Natural killer cell treated with Interleukin-12 subunit alpha and Interleukin-12 subunit beta and Interleukin-15 and Interleukin-18, amount 100 ng/mL, for 72 hours (primary cell): ENCODE results near the gene ACCSL. TPM values are rescaled to one million over a fixed set of nuclear protein-coding genes. Genes with fewer than 3 reads are reported as not detected.

Experiments used
- ATAC-seq, 2 donors: fragments of 150-1000 bp; cut with Tn5 transposase in 1 of 2; sonication (Bioruptor Pico), chemical (Tn5 transposase) in 1 of 2; 2 replicates each; pipeline ENCODE4 v1.10.0; 2021
- DNase-seq: peaks from one replicate; pipeline ENCODE4 v3.0.0; 2022; ENCODE audit warnings: low spot score
- H3K27ac Mint-ChIP-seq, 2 donors: 1 replicate in 1 of 2; 2 replicates in 1 of 2; pipeline ENCODE4 v1.8.0; 2022; ENCODE audit warnings: mixed read lengths in 2 of 2, mild to moderate bottlenecking in 1 of 2, moderate library complexity in 1 of 2
- H3K27me3 Mint-ChIP-seq, 2 donors: 1 replicate in 1 of 2; 2 replicates in 1 of 2; pipeline ENCODE4 v1.8.0; 2022; ENCODE audit warnings: mixed read lengths in 2 of 2
- H3K36me3 Mint-ChIP-seq: one replicate; pipeline ENCODE4 v1.8.0; 2022; ENCODE audit warnings: mixed read lengths
- H3K4me1 Mint-ChIP-seq, 2 donors: 1 replicate in 1 of 2; 2 replicates in 1 of 2; pipeline ENCODE4 v1.8.0; 2022; ENCODE audit warnings: low read depth in 2 of 2, mixed read lengths in 2 of 2, mild to moderate bottlenecking in 1 of 2
- H3K4me3 Mint-ChIP-seq: one replicate; pipeline ENCODE4 v1.8.0; 2022; ENCODE audit warnings: mixed read lengths
- H3K9me3 Mint-ChIP-seq: 2 replicates; pipeline ENCODE4 v1.8.0; 2022; ENCODE audit warnings: mixed read lengths
- total RNA-seq, 2 donors: library from RNA; stranded (reverse); gene quantifications; one replicate each; pipeline ENCODE4 v1.2.3, GENCODE V29; 2022

Gene ACCSL
- total RNA-seq: not detected

DNA sequence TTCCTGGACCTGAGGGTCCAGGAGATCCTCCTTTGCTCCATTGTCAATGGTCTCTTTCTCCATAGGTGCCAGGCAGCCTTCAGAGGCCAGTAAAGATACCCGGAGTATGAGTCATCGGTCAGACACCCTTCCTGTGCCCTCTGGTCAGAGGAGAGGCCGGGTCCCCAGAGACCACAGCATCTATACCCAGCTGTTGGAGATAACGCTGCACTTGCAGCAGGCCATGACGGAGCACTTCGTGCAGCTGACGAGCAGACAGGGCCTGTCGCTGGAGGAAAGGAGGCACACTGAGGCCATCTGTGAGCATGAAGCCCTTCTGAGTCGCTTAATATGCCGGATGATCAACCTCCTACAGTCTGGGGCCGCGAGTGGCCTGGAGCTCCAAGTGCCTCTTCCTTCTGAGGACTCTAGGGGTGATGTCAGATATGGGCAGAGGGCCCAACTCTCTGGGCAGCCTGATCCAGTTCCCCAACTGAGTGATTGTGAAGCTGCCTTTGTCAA is at the start of gene ACCSL:
Gene ACCSL (plus strand): TSS at position 51 of the 501 bp plus-strand sequence. CDS start 56 bp downstream, at position 107.
- Mint-ChIP-seq H3K9me3 (no peaks in the 10 kb centered on the region), H3K4me1 (no peaks in the 10 kb centered on the region), H3K4me3 (no peak within 1 kb of the TSS), H3K36me3 (no peaks in the 10 kb centered on the region), H3K27ac (no peak within 1 kb of the TSS), H3K27me3 (peaks cover 0 to 8% of the 10 kb centered on the region in 2 donors)
- DNase-seq (no peak), ATAC-seq (no peak)

DNA sequence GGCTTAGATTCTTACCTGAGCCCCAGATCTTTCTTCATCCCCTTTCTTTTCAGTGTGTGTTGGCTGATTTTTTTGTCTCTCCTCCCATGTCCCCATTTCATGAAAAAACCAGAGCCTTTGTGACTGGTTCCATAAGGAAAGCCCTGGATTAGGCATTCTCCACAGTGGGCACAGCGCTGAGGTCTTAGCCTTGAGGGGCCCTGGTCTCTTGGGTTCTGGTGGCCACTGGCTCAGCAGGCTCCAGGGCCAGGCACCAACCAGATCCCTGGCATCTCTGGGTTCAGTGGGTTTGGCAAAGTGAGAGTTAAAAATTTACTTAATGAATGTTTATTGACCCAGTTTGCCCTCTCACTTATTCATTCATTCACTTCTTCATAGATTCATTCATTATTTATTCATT is 49.5 kb upstream of the ACCSL start:
- Mint-ChIP-seq H3K4me1 (no peaks in the 10 kb centered on the region), H3K9me3 (no peaks in the 10 kb centered on the region), H3K36me3 (no peaks in the 10 kb centered on the region), H3K27me3 (peaks cover 13% of the 10 kb centered on the region in 2 donors), H3K4me3 (no peak overlapping the region), H3K27ac (no peak overlapping the region)
- no peak for ATAC-seq
- DNase-seq: no peak

- ATAC-seq (no peak), DNase-seq (no peak)
- Mint-ChIP-seq H3K27ac (no peak overlapping the region), H3K9me3 (no peaks in the 10 kb centered on the region), H3K36me3 (no peaks in the 10 kb centered on the region), H3K4me1 (no peaks in the 10 kb centered on the region), H3K4me3 (no peak overlapping the region), H3K27me3 (peaks cover 13% of the 10 kb centered on the region in 2 donors)
Observed at GRCh38 chr11:44000731-44001130, 47.0 kb upstream of the ACCSL start.

DNA sequence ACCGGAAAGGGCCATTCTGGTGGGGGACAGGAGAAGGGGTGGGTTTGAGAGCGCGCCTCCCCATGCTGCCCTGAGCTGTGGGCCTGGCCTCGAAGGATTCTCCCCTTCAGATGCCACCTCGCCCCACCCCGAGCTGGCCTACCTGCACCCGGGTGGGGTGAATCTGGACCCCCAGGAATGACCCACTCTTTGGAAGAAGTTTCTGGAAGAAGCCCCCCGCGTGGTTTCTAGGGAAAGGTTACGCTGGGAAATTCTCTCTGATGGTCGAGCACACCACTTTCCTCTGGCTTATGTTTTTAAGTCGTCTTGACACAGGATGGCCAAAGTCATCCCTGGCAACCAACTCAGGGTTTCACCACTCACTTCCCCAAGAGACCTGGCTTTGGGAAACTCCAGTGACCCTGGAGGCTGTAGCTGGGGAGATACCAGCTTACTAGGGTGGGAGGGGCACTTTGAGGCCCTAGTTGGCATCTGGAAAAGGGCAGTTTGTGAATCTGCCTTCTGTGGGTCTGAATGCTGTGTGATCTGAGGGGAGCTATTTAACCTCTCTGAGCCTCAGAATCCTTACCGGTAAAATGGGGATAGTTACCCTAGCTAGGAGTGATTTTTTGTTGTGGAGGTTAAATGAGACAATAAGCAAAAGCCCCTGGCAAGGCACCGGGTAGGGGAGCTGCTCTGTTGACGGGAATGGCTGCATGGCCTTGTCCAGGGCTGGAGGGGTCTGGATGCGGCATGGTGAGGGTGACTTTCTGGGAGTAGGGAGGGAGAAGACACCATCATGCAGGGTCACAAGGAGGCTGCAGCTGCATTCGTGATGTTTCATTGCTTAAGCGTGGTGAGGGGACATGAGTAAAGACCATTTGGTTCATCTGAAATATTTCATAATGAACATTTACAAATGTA is 45.3 kb upstream of the ACCSL start:
- no peak for ATAC-seq
- no peak overlapping the region for H3K4me3 Mint-ChIP-seq
- H3K9me3 Mint-ChIP-seq: no peaks in the 10 kb centered on the region
- H3K36me3 Mint-ChIP-seq: no peaks in the 10 kb centered on the region
- H3K27me3 Mint-ChIP-seq: peaks cover 10% of the 10 kb centered on the region in 2 donors
- DNase-seq: no peak
- H3K4me1 Mint-ChIP-seq: no peaks in the 10 kb centered on the region
- H3K27ac Mint-ChIP-seq: no peak overlapping the region

DNA sequence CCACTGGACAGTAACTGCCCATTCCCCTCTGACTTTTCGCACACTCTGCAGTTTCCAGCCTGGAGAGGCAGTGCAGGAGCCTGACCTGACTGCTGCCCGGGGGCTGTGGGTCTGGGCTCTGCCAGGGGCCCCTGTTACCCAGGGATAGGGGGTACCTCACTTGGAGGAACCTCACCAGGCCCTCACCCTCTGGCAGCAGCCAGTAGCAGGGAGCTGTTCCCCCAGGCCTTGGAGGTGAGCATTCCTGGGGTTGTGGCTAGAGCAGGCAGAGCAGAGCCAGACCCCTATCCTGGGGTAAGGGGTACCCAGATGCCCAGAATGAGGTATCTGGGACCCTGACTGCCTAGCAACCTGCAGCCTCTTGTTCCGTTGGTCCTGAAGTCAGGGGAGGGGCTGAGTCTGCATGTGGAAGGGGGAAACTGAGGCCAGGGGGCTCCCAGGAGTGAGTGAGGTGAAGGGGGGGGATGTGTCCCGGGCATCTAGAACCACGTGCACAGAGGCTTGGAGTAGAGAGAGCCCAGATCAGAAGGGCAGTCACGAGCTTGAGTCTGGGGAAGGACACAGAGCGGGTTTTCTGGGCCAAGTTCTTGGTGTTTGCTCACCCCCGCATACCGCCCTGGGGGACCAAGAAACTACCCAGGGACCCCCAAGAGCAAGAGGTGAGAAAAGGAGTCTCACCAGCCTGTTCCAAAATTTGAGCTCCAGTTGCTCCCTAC is 43.9 kb upstream of the ACCSL start:
- no peaks in the 10 kb centered on the region for H3K4me1 Mint-ChIP-seq
- H3K4me3 Mint-ChIP-seq: no peak overlapping the region
- no peaks in the 10 kb centered on the region for H3K9me3 Mint-ChIP-seq
- H3K27me3 Mint-ChIP-seq: peaks cover 4 to 7% of the 10 kb centered on the region in 2 donors
- no peaks in the 10 kb centered on the region for H3K36me3 Mint-ChIP-seq
- no peak for ATAC-seq
- H3K27ac Mint-ChIP-seq: no peak overlapping the region
- DNase-seq: no peak

DNA sequence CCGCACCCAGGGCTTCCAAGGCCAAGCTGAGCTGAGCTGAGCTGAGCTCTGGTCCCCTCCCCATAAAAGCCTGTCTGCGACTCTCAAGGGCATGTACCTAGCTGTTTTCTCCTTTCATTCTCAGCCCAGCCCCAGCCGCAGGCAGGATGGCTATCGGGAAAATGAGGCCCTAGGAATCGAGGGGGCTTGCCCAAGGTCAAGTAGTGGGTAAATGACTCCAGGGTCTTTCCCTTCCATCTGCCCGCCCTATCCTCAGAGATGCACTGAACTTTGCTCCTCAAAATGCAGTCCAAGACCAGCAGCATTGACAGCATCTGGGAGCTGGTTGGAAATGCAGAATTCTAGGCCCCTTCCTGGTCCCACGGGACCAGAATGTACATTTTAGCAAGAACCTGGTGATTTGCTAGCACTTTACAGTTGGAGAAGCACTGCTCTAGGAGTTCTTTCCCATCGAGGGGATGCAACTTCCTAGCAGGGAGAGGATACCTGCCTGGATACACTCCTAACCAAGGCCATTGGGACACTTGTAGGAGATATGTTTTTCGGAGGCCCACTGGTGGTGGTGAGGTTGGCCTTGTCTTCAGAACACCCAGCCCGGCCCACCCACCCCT is 43.2 kb upstream of the ACCSL start:
- H3K36me3 Mint-ChIP-seq: no peaks in the 10 kb centered on the region
- peaks cover 4 to 7% of the 10 kb centered on the region in 2 donors for H3K27me3 Mint-ChIP-seq
- H3K4me1 Mint-ChIP-seq: no peaks in the 10 kb centered on the region
- no peak overlapping the region for H3K4me3 Mint-ChIP-seq
- H3K9me3 Mint-ChIP-seq: no peaks in the 10 kb centered on the region
- no peak for DNase-seq
- no peak overlapping the region for H3K27ac Mint-ChIP-seq
- ATAC-seq: no peak

GRCh38 chr11:44005063-44005701 is 42.6 kb upstream of the ACCSL start:
- Mint-ChIP-seq H3K4me3 (no peak overlapping the region), H3K27ac (no peak overlapping the region), H3K36me3 (no peaks in the 10 kb centered on the region), H3K4me1 (no peaks in the 10 kb centered on the region), H3K9me3 (no peaks in the 10 kb centered on the region), H3K27me3 (peaks cover 6 to 7% of the 10 kb centered on the region in 2 donors)
- DNase-seq: no peak
- no peak for ATAC-seq

GRCh38 chr11:44005956-44006355 is 41.8 kb upstream of the ACCSL start:
- DNase-seq: no peak
- Mint-ChIP-seq H3K36me3 (no peaks in the 10 kb centered on the region), H3K27me3 (peaks cover 7 to 10% of the 10 kb centered on the region in 2 donors), H3K4me1 (no peaks in the 10 kb centered on the region), H3K27ac (no peak overlapping the region), H3K4me3 (no peak overlapping the region), H3K9me3 (no peaks in the 10 kb centered on the region)
- no peak for ATAC-seq

DNA sequence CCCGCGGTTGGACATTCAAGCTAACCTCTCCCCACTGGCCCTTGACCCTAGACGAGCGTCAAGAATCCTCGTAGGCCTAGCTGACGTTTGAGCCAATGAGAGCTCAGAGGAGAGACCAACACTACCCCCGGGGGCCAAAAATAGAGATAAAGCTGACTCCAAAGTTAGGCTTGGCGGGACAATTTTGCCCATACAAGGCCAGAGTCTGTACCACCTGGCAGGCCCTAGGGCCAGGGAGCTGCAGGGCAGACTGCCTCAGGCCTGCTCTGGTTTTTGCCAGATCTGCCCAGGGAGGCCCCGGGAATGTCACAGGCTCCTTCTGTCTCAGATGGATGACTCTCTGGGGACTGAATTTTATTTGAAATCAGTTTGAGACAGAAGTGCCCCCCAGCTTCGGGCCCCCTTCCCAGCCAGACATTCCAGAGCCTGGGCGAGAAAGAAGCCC is 40.8 kb upstream of the ACCSL start:
- Mint-ChIP-seq H3K4me3 (no peak overlapping the region), H3K27ac (no peak overlapping the region), H3K36me3 (no peaks in the 10 kb centered on the region), H3K4me1 (no peaks in the 10 kb centered on the region), H3K9me3 (no peaks in the 10 kb centered on the region), H3K27me3 (peaks cover 9 to 12% of the 10 kb centered on the region in 2 donors)
- ATAC-seq (no peak), DNase-seq (no peak)

GRCh38 chr11:44007481-44008087 is 40.2 kb upstream of the ACCSL start:
- Mint-ChIP-seq H3K27ac (no peak overlapping the region), H3K27me3 (peaks cover 9 to 12% of the 10 kb centered on the region in 2 donors), H3K4me3 (no peak overlapping the region), H3K9me3 (no peaks in the 10 kb centered on the region), H3K36me3 (no peaks in the 10 kb centered on the region), H3K4me1 (no peaks in the 10 kb centered on the region)
- ATAC-seq (no peak), DNase-seq (no peak)

- no peak for ATAC-seq
- H3K36me3 Mint-ChIP-seq: no peaks in the 10 kb centered on the region
- no peak overlapping the region for H3K27ac Mint-ChIP-seq
- H3K27me3 Mint-ChIP-seq: peaks cover 9 to 12% of the 10 kb centered on the region in 2 donors
- H3K4me3 Mint-ChIP-seq: no peak overlapping the region
- no peaks in the 10 kb centered on the region for H3K4me1 Mint-ChIP-seq
- DNase-seq: no peak
- no peaks in the 10 kb centered on the region for H3K9me3 Mint-ChIP-seq
Observed at GRCh38 chr11:44008088-44008501, 39.7 kb upstream of the ACCSL start.

DNA sequence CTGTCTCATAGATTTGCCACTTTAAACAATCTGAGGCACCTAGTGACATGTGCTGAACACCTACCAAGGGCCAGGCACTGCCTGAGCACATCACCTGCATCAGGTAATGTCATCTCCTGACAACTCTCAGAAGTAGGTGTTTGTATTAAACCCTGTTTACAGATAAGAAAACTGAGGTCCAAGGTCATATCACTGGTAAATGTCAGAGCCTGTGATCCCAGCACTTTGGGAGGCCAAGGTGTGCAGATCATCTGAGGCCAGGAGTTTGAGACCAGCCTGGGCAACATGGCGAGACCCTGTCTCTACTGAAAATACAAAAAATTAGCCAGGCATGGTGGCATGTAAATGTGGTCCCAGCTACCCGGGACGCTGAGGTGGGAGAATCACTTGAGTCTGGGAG is 39.1 kb upstream of the ACCSL start:
- H3K27ac Mint-ChIP-seq: no peak overlapping the region
- no peaks in the 10 kb centered on the region for H3K9me3 Mint-ChIP-seq
- ATAC-seq (no peak), DNase-seq (no peak)
- H3K4me3 Mint-ChIP-seq: no peak overlapping the region
- H3K36me3 Mint-ChIP-seq: no peaks in the 10 kb centered on the region
- no peaks in the 10 kb centered on the region for H3K4me1 Mint-ChIP-seq
- peaks cover 9 to 12% of the 10 kb centered on the region in 2 donors for H3K27me3 Mint-ChIP-seq

- no peak for ATAC-seq
- no peak overlapping the region for H3K4me3 Mint-ChIP-seq
- H3K4me1 Mint-ChIP-seq: no peaks in the 10 kb centered on the region
- H3K27ac Mint-ChIP-seq: no peak overlapping the region
- DNase-seq: no peak
- peaks cover 9 to 12% of the 10 kb centered on the region in 2 donors for H3K27me3 Mint-ChIP-seq
- no peaks in the 10 kb centered on the region for H3K9me3 Mint-ChIP-seq
- H3K36me3 Mint-ChIP-seq: no peaks in the 10 kb centered on the region
Observed at GRCh38 chr11:44010789-44011251, 37.0 kb upstream of the ACCSL start.
